Trophoblast cell (in vitro differentiated cells and primary cell): ENCODE measurements around the gene WNT9A.
A peak's percentile ranks its signal among the peaks of the same experiment; 100 is the strongest.

Experiments
- DNase-seq, 2 donors: peaks; one replicate each; pipeline ENCODE4 v3.0.0-alpha.2; 2016
- H2AFZ ChIP-seq: 2 replicates; pipeline ENCODE4 v1.6.1; 2013; ENCODE audit warnings: low read length, moderate library complexity, mild to moderate bottlenecking; ENCODE audit not compliant: insufficient read depth, poor library complexity
- H2AK5ac ChIP-seq: 2 replicates; pipeline ENCODE4 v1.6.1; 2013; ENCODE audit warnings: mild to moderate bottlenecking, low read length
- H2BK120ac ChIP-seq: 2 replicates; pipeline ENCODE4 v1.6.1; 2013; ENCODE audit warnings: low read length, mild to moderate bottlenecking, moderate library complexity; ENCODE audit not compliant: insufficient read depth, poor library complexity
- H2BK12ac ChIP-seq: 2 replicates; pipeline ENCODE4 v1.6.1; 2013; ENCODE audit warnings: mild to moderate bottlenecking, low read length, moderate library complexity
- H2BK5ac ChIP-seq: 2 replicates; pipeline ENCODE4 v1.6.1; 2013; ENCODE audit warnings: low read length, low read depth, moderate library complexity, mild to moderate bottlenecking; ENCODE audit not compliant: poor library complexity
- H3K14ac ChIP-seq: 2 replicates; pipeline ENCODE4 v1.6.1; 2013; ENCODE audit warnings: mild to moderate bottlenecking, low read length
- H3K18ac ChIP-seq: 2 replicates; pipeline ENCODE4 v1.6.1; 2013; ENCODE audit warnings: mild to moderate bottlenecking, low read length
- H3K23ac ChIP-seq: 2 replicates; pipeline ENCODE4 v1.6.1; 2013; ENCODE audit warnings: low read length
- H3K27ac ChIP-seq: 2 replicates; pipeline ENCODE4 v1.5.1; 2013; ENCODE audit warnings: low read depth, mild to moderate bottlenecking, inconsistent platforms, low read length, moderate library complexity
- H3K27me3 ChIP-seq: 2 replicates; pipeline ENCODE4 v1.6.1; 2013; ENCODE audit warnings: inconsistent platforms, mild to moderate bottlenecking, low read length, moderate library complexity; ENCODE audit not compliant: insufficient read depth
- H3K36me3 ChIP-seq, 2 experiments: 1 replicate in 1 of 2; 2 replicates in 1 of 2; pipeline ENCODE4 v1.6.1; 2013; ENCODE audit warnings: low read length in 2 of 2, mild to moderate bottlenecking in 2 of 2, moderate library complexity in 1 of 2; ENCODE audit not compliant: insufficient read depth in 2 of 2, control insufficient read depth in 1 of 2
- H3K4ac ChIP-seq: 2 replicates; pipeline ENCODE4 v1.6.1; 2013; ENCODE audit warnings: low read depth, mild to moderate bottlenecking, low read length, moderate library complexity
- H3K4me1 ChIP-seq, 2 experiments: 1 replicate in 1 of 2; 2 replicates in 1 of 2; pipeline ENCODE4 v1.6.1; 2013; ENCODE audit warnings: low read length in 2 of 2, mild to moderate bottlenecking in 2 of 2, moderate library complexity in 1 of 2; ENCODE audit not compliant: insufficient read depth in 2 of 2, control insufficient read depth in 1 of 2
- H3K4me2 ChIP-seq: 2 replicates; pipeline ENCODE4 v1.6.1; 2013; ENCODE audit warnings: inconsistent platforms, mild to moderate bottlenecking, low read length, moderate library complexity
- H3K4me3 ChIP-seq: 2 replicates; pipeline ENCODE4 v1.5.1; 2013; ENCODE audit warnings: mild to moderate bottlenecking, low read depth, low read length, inconsistent platforms
- H3K79me1 ChIP-seq: one replicate; pipeline ENCODE4 v1.6.1; 2013; ENCODE audit warnings: low read length
- H3K79me2 ChIP-seq: 2 replicates; pipeline ENCODE4 v1.6.1; 2013; ENCODE audit warnings: low read length, mild to moderate bottlenecking; ENCODE audit not compliant: control insufficient read depth, insufficient read depth, poor library complexity
- H3K9ac ChIP-seq: 2 replicates; pipeline ENCODE4 v1.6.1; 2013; ENCODE audit warnings: mild to moderate bottlenecking, low read length
- H3K9me3 ChIP-seq: 2 replicates; pipeline ENCODE4 v1.6.1; 2013; ENCODE audit warnings: low read depth, mild to moderate bottlenecking, control low read depth, inconsistent platforms, low read length; ENCODE audit not compliant: insufficient read depth
- H4K12ac ChIP-seq: 2 replicates; pipeline ENCODE4 v1.6.1; 2013; ENCODE audit warnings: low read depth, mild to moderate bottlenecking, low read length, moderate library complexity
- H4K8ac ChIP-seq: 2 replicates; pipeline ENCODE4 v1.6.1; 2013; ENCODE audit warnings: low read depth, mild to moderate bottlenecking, low read length, moderate library complexity
- H4K91ac ChIP-seq: one replicate; pipeline ENCODE4 v1.6.1; 2013; ENCODE audit warnings: low read depth, mild to moderate bottlenecking, low read length, moderate library complexity
- WGBS: extraction: QIAGEN DNeasy Blood & Tissue Kit; methylation state at CpG from one replicate; pipeline ENCODE4 v1.1.7; 2013; ENCODE audit warnings: missing lambda C conversion rate; ENCODE audit not compliant: insufficient read length, insufficient coverage; ENCODE audit errors: extremely low coverage; 5-methylcytosine and 5-hydroxymethylcytosine counted together

Gene WNT9A

DNA sequence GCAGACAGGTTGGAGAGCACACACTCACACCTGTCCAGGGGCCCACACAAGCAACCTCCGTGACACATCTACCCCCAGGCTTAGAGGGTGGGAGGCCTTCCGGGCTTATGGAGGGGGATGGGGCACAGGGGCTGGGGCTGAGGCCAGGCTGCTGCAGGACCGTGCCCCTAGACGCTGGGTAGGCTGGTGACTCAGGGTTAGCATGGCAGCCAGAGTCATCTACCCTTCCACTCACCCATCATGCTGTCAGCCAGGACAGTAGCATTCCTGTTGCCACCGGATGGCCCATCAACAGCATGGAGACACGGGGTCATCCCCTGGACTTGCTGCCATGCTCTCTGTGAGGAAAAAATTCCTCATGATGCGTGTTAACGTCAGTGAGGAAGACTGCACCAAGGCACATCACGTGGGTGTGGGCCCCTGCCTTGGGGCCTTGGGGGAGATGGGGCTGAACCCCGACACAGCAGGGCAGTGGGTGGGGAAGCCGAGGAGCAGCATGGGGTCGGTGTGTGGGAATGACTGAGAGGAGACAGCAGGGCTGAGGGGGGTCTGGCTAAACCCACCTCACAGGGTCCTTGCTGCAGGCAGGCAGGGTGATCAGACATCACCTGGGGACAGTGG lies 52.8 kb downstream of the WNT9A start:
- H3K27me3 ChIP-seq: no peaks in the 10 kb centered on the region
- H3K79me1 ChIP-seq: peaks cover 41% of the 10 kb centered on the region
- H2AFZ ChIP-seq: no peak overlapping the region
- H2BK5ac ChIP-seq: peak overlapping the region; percentile 3
- no peak overlapping the region for H3K23ac ChIP-seq
- no peak overlapping the region for H4K12ac ChIP-seq
- peak overlapping the region; percentile 84 for H3K27ac ChIP-seq
- no peak overlapping the region for H3K4me3 ChIP-seq
- H3K79me2 ChIP-seq: peaks cover 8% of the 10 kb centered on the region
- H3K4me2 ChIP-seq: no peak overlapping the region
- H2BK12ac ChIP-seq: peak overlapping the region; percentile 59
- no CpG with 5 or more reads among the region's 12 CpGs for WGBS
- peaks cover 50 to 52% of the 10 kb centered on the region in 2 experiments for H3K4me1 ChIP-seq
- peak overlapping the region; percentile 40 for H4K8ac ChIP-seq
- H2BK120ac ChIP-seq: peak overlapping the region; percentile 35
- peak overlapping the region; percentile 11 for H3K4ac ChIP-seq
- H3K9ac ChIP-seq: no peak overlapping the region
- H3K36me3 ChIP-seq: no peaks in the 10 kb centered on the region
- H2AK5ac ChIP-seq: peak overlapping the region; percentile 42
- H3K18ac ChIP-seq: peak overlapping the region; percentile 11
- DNase-seq: peak; percentile 49 to 59
- H3K14ac ChIP-seq: peak overlapping the region; percentile 36
- peak overlapping the region; percentile 78 for H4K91ac ChIP-seq
- H3K9me3 ChIP-seq: peaks cover 2% of the 10 kb centered on the region

DNA sequence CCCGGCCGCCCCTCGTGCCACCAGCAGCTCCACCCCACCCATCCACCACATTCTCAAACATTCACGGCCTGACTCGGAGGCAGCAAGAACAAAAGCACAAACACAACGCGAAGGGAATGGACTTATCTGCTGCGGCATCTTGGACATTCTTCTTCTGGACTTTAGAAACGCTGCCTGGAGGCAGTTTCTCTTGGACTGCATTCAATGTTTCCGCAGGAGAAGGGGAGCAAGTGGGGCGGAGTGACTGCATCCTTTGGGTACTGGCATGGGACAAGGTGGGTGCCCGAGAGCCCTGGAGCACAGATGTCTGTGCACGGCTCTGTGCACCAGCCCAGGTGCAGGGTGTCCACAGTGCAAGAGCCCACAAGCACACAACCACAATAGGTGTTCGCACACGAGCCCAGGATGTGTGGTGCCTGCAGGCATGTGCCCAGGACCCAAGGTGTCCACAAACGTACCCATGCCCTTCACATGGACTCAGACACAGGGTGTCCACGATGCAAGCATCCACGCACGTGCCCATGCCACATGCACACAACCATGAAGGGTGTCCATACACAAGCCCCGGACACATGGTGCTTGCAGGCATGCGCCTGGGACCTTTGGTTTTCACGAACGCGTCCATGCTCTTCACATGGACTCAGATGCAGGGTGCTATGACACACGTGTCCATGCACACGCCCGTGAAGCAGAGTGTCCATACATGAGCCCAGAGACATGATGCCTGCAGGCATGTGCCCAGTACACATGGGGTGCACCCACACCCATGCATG lies 53.6 kb downstream of the WNT9A start:
- peaks cover 50 to 52% of the 10 kb centered on the region in 2 experiments for H3K4me1 ChIP-seq
- H4K12ac ChIP-seq: no peak overlapping the region
- H4K8ac ChIP-seq: no peak overlapping the region
- peaks cover 41% of the 10 kb centered on the region for H3K79me1 ChIP-seq
- H4K91ac ChIP-seq: peak overlapping the region; percentile 97
- H3K14ac ChIP-seq: no peak overlapping the region
- H3K36me3 ChIP-seq: no peaks in the 10 kb centered on the region
- no peak overlapping the region for H3K4me2 ChIP-seq
- whole genome bisulfite sequencing: no CpG with 5 or more reads among the region's 27 CpGs
- DNase-seq: peak; percentile 60 to 90
- no peaks in the 10 kb centered on the region for H3K27me3 ChIP-seq
- H2AFZ ChIP-seq: no peak overlapping the region
- peaks cover 2% of the 10 kb centered on the region for H3K9me3 ChIP-seq
- H2BK5ac ChIP-seq: no peak overlapping the region
- peak overlapping the region; percentile 96 for H2BK120ac ChIP-seq
- no peak overlapping the region for H3K23ac ChIP-seq
- peak overlapping the region; percentile 12 for H3K18ac ChIP-seq
- peaks cover 8% of the 10 kb centered on the region for H3K79me2 ChIP-seq
- no peak overlapping the region for H3K4ac ChIP-seq
- no peak overlapping the region for H3K9ac ChIP-seq
- no peak overlapping the region for H2BK12ac ChIP-seq
- H2AK5ac ChIP-seq: peak overlapping the region; percentile 4
- H3K4me3 ChIP-seq: peak overlapping the region; percentile 10
- peak overlapping the region; percentile 53 for H3K27ac ChIP-seq

DNA sequence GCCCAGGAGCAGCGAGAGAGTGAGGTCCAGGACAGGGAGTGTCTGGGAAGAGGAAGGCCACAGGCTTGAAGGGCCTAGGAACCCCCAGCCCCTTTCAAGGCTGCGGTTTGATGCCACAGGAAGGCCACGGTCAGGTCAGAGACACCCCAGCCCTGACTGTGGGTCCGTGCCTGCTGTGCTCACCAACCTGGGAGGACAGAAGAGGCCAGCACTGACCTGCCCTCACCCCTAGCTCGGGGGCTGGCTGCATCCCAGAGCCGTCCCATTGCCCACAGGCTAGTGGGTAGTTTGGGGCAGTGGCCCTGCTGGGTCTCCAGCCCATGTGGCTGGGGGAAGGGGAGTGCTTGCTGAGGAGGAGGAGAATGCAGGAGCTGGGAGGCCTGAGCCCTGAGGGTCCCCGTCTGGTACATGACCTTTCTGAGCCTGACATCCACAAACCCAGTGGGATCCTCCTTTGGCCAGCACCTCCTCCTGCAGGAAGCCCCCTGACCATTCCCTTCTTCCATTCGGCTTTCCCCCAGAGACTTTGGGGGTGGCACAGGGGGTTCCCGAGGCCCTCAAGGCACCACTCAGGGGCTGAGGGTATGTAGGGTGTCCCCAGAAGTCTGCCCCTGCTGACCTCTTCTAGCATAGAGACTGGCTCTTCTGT lies 54.3 kb downstream of the WNT9A start:
- whole genome bisulfite sequencing: no CpG with 5 or more reads among the region's 9 CpGs
- H2AFZ ChIP-seq: peak overlapping the region; percentile 63

DNA sequence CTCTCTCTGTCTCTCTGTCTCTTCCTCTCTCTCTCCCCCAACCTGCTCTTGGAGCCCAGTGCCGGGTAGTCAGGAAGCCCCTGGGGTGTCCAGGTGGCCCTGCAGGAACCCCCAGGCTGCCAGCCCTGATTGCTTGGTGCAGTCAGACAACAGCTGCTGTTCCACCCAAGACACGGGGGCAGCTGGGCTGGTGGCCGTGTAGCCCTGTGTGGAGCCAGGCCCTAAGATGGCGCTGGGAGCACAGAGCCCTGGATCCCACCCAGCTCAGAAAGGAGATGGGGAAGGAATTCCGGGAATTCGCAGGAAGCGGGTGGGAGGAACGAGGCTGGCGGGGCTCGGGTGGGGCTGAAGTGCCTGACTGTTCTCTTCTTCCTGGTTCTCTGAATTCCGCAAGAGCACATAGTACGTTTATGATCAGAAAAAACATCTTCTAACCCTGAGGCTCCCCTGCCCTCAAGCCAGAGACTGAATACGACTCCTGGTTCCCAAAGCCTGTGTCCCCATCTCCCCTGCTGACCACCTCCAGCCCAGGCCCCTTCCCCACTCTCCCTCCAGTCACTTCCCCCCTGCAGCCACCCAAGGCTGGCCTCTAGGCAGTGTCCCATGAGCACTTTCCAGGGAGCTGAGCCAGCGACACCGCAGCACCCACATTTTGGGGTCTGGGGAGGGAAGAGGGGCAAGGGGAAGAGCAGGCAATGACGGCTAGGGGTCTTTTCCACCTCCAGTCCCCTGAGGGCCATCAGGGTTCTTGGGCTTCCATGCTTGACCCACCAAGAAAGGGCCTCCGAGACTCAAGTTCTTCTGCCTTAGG lies 55.0 kb downstream of the WNT9A start:
- H3K27me3 ChIP-seq: no peaks in the 10 kb centered on the region
- H2AFZ ChIP-seq: peak overlapping the region; percentile 63
- WGBS: no CpG with 5 or more reads among the region's 17 CpGs
- peak; percentile 29 to 34 for DNase-seq
- H4K8ac ChIP-seq: peak overlapping the region; percentile 82
- no peak overlapping the region for H3K23ac ChIP-seq
- no peak overlapping the region for H3K4me3 ChIP-seq
- H3K9ac ChIP-seq: no peak overlapping the region
- peaks cover 50 to 56% of the 10 kb centered on the region in 2 experiments for H3K4me1 ChIP-seq
- peak overlapping the region; percentile 53 for H3K27ac ChIP-seq
- peak overlapping the region; percentile 96 for H2BK120ac ChIP-seq
- no peak overlapping the region for H3K4me2 ChIP-seq
- peak overlapping the region; percentile 79 for H3K18ac ChIP-seq
- peak overlapping the region; percentile 96 for H2BK12ac ChIP-seq
- no peaks in the 10 kb centered on the region for H3K36me3 ChIP-seq
- H3K4ac ChIP-seq: peak overlapping the region; percentile 63
- H4K91ac ChIP-seq: peak overlapping the region; percentile 97
- H3K79me1 ChIP-seq: peaks cover 41% of the 10 kb centered on the region
- H3K14ac ChIP-seq: peak overlapping the region; percentile 88
- H2BK5ac ChIP-seq: peak overlapping the region; percentile 57
- peaks cover 8% of the 10 kb centered on the region for H3K79me2 ChIP-seq
- peak overlapping the region; percentile 93 for H2AK5ac ChIP-seq
- no peak overlapping the region for H4K12ac ChIP-seq
- peaks cover 2% of the 10 kb centered on the region for H3K9me3 ChIP-seq

More for the DNA sequence above, 54.3 kb downstream of the WNT9A start:
- peaks cover 8% of the 10 kb centered on the region for H3K79me2 ChIP-seq
- no peaks in the 10 kb centered on the region for H3K36me3 ChIP-seq
- H3K9me3 ChIP-seq: peaks cover 2% of the 10 kb centered on the region
- H3K4me2 ChIP-seq: no peak overlapping the region
- H3K9ac ChIP-seq: no peak overlapping the region
- peak overlapping the region; percentile 93 for H2AK5ac ChIP-seq
- DNase-seq: no peak
- peaks cover 41% of the 10 kb centered on the region for H3K79me1 ChIP-seq
- peak overlapping the region; percentile 25 for H4K12ac ChIP-seq
- no peak overlapping the region for H3K4me3 ChIP-seq
- H3K27ac ChIP-seq: peak overlapping the region; percentile 53
- peak overlapping the region; percentile 79 for H3K18ac ChIP-seq
- H3K14ac ChIP-seq: peak overlapping the region; percentile 88
- H3K4me1 ChIP-seq: peaks cover 50 to 52% of the 10 kb centered on the region in 2 experiments
- peak overlapping the region; percentile 96 for H2BK120ac ChIP-seq
- H2BK12ac ChIP-seq: peak overlapping the region; percentile 96
- peak overlapping the region; percentile 57 for H2BK5ac ChIP-seq
- peak overlapping the region; percentile 82 for H4K8ac ChIP-seq
- no peaks in the 10 kb centered on the region for H3K27me3 ChIP-seq
- no peak overlapping the region for H3K23ac ChIP-seq
- peak overlapping the region; percentile 97 for H4K91ac ChIP-seq
- H3K4ac ChIP-seq: peak overlapping the region; percentile 63
